ENCODE data around the gene CTNNA2. TPM values are rescaled to one million over a fixed set of nuclear protein-coding genes. Genes with fewer than 3 reads are reported as not detected.

The CTNNA2 gene
- total RNA-seq, 6 donors from 2014 or later, result not detected

- H3K4me3 ChIP-seq, result no peak overlapping the region
- H3K27me3 ChIP-seq, result no peaks in the 10 kb centered on the region
- H3K4me1 ChIP-seq, result peaks cover 6 to 7% (median 6%) of the 10 kb centered on the region in 4 donors
- TF ChIP-seq POLR2A (IDR thresholded peaks at IDR 0.05), result no peak
- no peak for TF ChIP-seq POLR2AphosphoS5 (IDR thresholded peaks at IDR 0.05)
- no peak for TF ChIP-seq EP300 (IDR thresholded peaks at IDR 0.05)
- TF ChIP-seq CTCF (IDR thresholded peaks at IDR 0.05), result no peak
- no peak overlapping the region for H3K27ac ChIP-seq
- no peak for ATAC-seq (ENCODE audit: low FRiP score in 2 of 2)
- no peaks in the 10 kb centered on the region for H3K9me3 ChIP-seq
- DNase-seq, result no peak
- 71 to 73% methylated on average over 1 of the region's 1 CpG for WGBS, 2 donors
- H3K36me3 ChIP-seq, result no peaks in the 10 kb centered on the region
Observed at GRCh38 chr2:79938648-79939047, 425.8 kb downstream of the CTNNA2 start.

- ATAC-seq (ENCODE audit: low FRiP score in 2 of 2) (no peak), DNase-seq (no peak)
- no peaks in the 10 kb centered on the region for H3K27me3 ChIP-seq
- TF ChIP-seq POLR2AphosphoS5 (IDR thresholded peaks at IDR 0.05) (no peak), CTCF (IDR thresholded peaks at IDR 0.05) (no peak), EP300 (IDR thresholded peaks at IDR 0.05) (no peak), POLR2A (IDR thresholded peaks at IDR 0.05) (no peak)
- no peak overlapping the region for H3K27ac ChIP-seq
- WGBS, 2 donors, result 89 to 90% methylated on average over 2 of the region's 2 CpGs
- H3K9me3 ChIP-seq, result no peaks in the 10 kb centered on the region
- no peaks in the 10 kb centered on the region for H3K36me3 ChIP-seq
- no peak overlapping the region for H3K4me3 ChIP-seq
- H3K4me1 ChIP-seq, result peaks cover 6 to 7% (median 6%) of the 10 kb centered on the region in 4 donors
Observed at GRCh38 chr2:79940364-79940763, 427.5 kb downstream of the CTNNA2 start.

GRCh38 chr2:79941179-79941578 lies 428.3 kb downstream of the CTNNA2 start:
- TF ChIP-seq POLR2A (IDR thresholded peaks at IDR 0.05), result no peak
- no peak for TF ChIP-seq POLR2AphosphoS5 (IDR thresholded peaks at IDR 0.05)
- no peak for TF ChIP-seq EP300 (IDR thresholded peaks at IDR 0.05)
- no peak for TF ChIP-seq CTCF (IDR thresholded peaks at IDR 0.05)
- Histone ChIP-seq H3K36me3 (no peaks in the 10 kb centered on the region), H3K27ac (no peak overlapping the region), H3K9me3 (no peaks in the 10 kb centered on the region), H3K27me3 (no peaks in the 10 kb centered on the region), H3K4me3 (no peak overlapping the region), H3K4me1 (peaks cover 2 to 3% (median 2%) of the 10 kb centered on the region in 4 donors)
- ATAC-seq (ENCODE audit: low FRiP score in 2 of 2) (no peak), DNase-seq (no peak)
- WGBS, 2 donors, result 71 to 79% methylated on average over 2 of the region's 2 CpGs

- Histone ChIP-seq H3K27me3 (no peaks in the 10 kb centered on the region), H3K4me1 (peaks cover 0 to 6% (median 0%) of the 10 kb centered on the region in 4 donors), H3K36me3 (no peaks in the 10 kb centered on the region), H3K4me3 (no peak overlapping the region), H3K9me3 (no peaks in the 10 kb centered on the region), H3K27ac (no peak overlapping the region)
- ATAC-seq (ENCODE audit: low FRiP score in 2 of 2) (no peak), DNase-seq (no peak)
- WGBS, 2 donors, result 80 to 92% methylated on average over 1 of the region's 1 CpG
- TF ChIP-seq EP300 (IDR thresholded peaks at IDR 0.05), result no peak
- no peak for TF ChIP-seq CTCF (IDR thresholded peaks at IDR 0.05)
- TF ChIP-seq POLR2AphosphoS5 (IDR thresholded peaks at IDR 0.05), result no peak
- TF ChIP-seq POLR2A (IDR thresholded peaks at IDR 0.05), result no peak
Observed at GRCh38 chr2:79944205-79944604, 431.4 kb downstream of the CTNNA2 start.

GRCh38 chr2:79945653-79946445 lies 433.0 kb downstream of the CTNNA2 start:
- no peak for ATAC-seq (ENCODE audit: low FRiP score in 2 of 2)
- Histone ChIP-seq H3K9me3 (no peaks in the 10 kb centered on the region), H3K27me3 (no peaks in the 10 kb centered on the region), H3K4me1 (peaks cover 0 to 6% (median 0%) of the 10 kb centered on the region in 4 donors), H3K4me3 (no peak overlapping the region), H3K27ac (no peak overlapping the region), H3K36me3 (no peaks in the 10 kb centered on the region)
- TF ChIP-seq EP300 (IDR thresholded peaks at IDR 0.05) (no peak), POLR2A (IDR thresholded peaks at IDR 0.05) (no peak), POLR2AphosphoS5 (IDR thresholded peaks at IDR 0.05) (no peak), CTCF (IDR thresholded peaks at IDR 0.05) (no peak)
- WGBS, 2 donors, result 83 to 86% methylated on average over 5 of the region's 5 CpGs
- DNase-seq, result no peak
